Gastrocnemius medialis (tissue), 4 donors: ENCODE measurements around the gene ATP10B. TPM values are rescaled to one million over a fixed set of nuclear protein-coding genes. Genes with fewer than 3 reads are reported as not detected.

ENCODE experiments used
- ATAC-seq, 2 donors: fragments of 150-250 bp; one replicate each; pipeline ENCODE4 v1.9.1; 2016
- DNase-seq, 2 donors: peaks; one replicate each; pipeline ENCODE4 v3.0.0-alpha.2; 2019
- H3K27ac ChIP-seq, 4 donors: fragments of 200-600 bp; sonication (generic); 1 replicate in 1 of 4; 2 replicates in 3 of 4; pipeline ENCODE4 v1.5.1; 2016 to 2018; ENCODE audit warnings: mild to moderate bottlenecking in 2 of 4, moderate library complexity in 1 of 4
- H3K27me3 ChIP-seq, 3 donors: fragments of 200-600 bp; sonication (generic) in 2 of 3; 1 replicate in 1 of 3; 2 replicates in 2 of 3; pipeline versions ENCODE4 v1.5.1 to v1.6.0; 2016 to 2019; ENCODE audit warnings: mild to moderate bottlenecking in 1 of 3, moderate library complexity in 1 of 3
- H3K36me3 ChIP-seq, 2 donors: fragments of 200-600 bp; sonication (generic) in 1 of 2; one replicate each; pipeline ENCODE4 v1.5.1; 2017 to 2018
- H3K4me1 ChIP-seq, 2 donors: fragments of 200-600 bp; sonication (generic) in 1 of 2; one replicate each; pipeline ENCODE4 v1.5.1; 2016 to 2017; ENCODE audit warnings: mild to moderate bottlenecking in 2 of 2
- H3K4me3 ChIP-seq, 4 donors: fragments of 200-600 bp; sonication (generic) in 3 of 4; 1 replicate in 1 of 4; 2 replicates in 3 of 4; pipeline ENCODE4 v1.5.1; 2016 to 2019; ENCODE audit warnings: mild to moderate bottlenecking in 2 of 4
- H3K9me3 ChIP-seq, 3 donors: fragments of 200-600 bp; sonication (generic) in 2 of 3; 1 replicate in 1 of 3; 2 replicates in 2 of 3; pipeline ENCODE4 v1.5.1; 2016 to 2019
- CTCF ChIP-seq, 5 experiments: fragments of 450-650 bp in 3 of 5; fragments of 200-600 bp in 2 of 5; sonication (generic) in 2 of 5; IDR thresholded peaks in 4 of 5; conservative IDR thresholded peaks in 1 of 5; 1 replicate in 4 of 5; 2 replicates in 1 of 5; pipeline ENCODE4 v1.5.1; 2016 to 2019; ENCODE audit warnings: antibody characterized with exemption in 5 of 5, mild to moderate bottlenecking in 3 of 5, moderate library complexity in 3 of 5
- POLR2A ChIP-seq, 2 donors: fragments of 450-650 bp; IDR thresholded peaks; one replicate each; pipeline ENCODE4 v1.6.1; 2017; ENCODE audit warnings: antibody characterized with exemption in 2 of 2, mild to moderate bottlenecking in 2 of 2, moderate library complexity in 2 of 2
- in situ Hi-C, 4 donors: fragments of 200-750 bp; cut with MboI; loops; one replicate each; pipeline versions ENCODE4 v1.15.0 to v1.8.0; 2017; ENCODE audit warnings: low sequenced_read_pairs in 4 of 4
- intact Hi-C: fragments of 100-400 bp; cut with DNase I; formaldehyde crosslinking; loops from one replicate; pipeline ENCODE4 v1.15.1; 2023; ENCODE audit warnings: low total_unique reads
- total RNA-seq, 4 donors: library from RNA; depleted of rRNA; stranded (reverse); fragments of >200 nt; gene quantifications; one replicate each; pipeline versions ENCODE4 v1.1.0 to v1.2.3, GENCODE V29; 2016

Gene ATP10B
- total RNA-seq, 4 donors from 2014 or later: 0.63 TPM; not detected in 3

DNA sequence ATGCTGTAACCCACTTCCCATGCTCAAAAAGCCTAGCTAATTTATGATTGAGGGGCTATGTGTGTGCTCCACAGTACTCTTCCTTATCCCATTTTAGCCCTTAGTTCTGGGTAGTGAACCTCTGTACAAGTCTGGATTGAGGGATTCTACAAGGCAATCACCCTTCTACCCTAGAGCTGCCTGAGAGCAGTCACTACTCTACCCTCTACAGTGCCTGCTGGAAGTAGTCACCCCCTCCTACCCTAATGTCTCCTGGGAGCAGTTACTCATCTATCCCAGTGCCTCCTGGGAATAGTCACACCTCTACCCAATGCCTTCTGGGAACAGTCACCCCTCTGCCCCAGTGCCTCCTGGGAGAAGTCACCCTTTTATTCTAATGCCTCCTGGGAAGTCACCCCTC is 150.6 kb downstream of the ATP10B start:
- intact Hi-C loops (no loop called here), in situ Hi-C loops (no loop called here)
- DNase-seq (no peak), ATAC-seq (no peak)
- no peaks in the 10 kb centered on the region for H3K36me3 ChIP-seq
- no peaks in the 10 kb centered on the region for H3K9me3 ChIP-seq
- no peaks in the 10 kb centered on the region for H3K27me3 ChIP-seq
- H3K4me1 ChIP-seq: no peaks in the 10 kb centered on the region
- no peak for TF ChIP-seq CTCF (IDR thresholded peaks at IDR 0.05 in 4 of 5, conservative IDR thresholded peaks at IDR 0.05 in 1 of 5)
- no peak for TF ChIP-seq POLR2A (IDR thresholded peaks at IDR 0.05)
- no peak overlapping the region for H3K27ac ChIP-seq
- H3K4me3 ChIP-seq: no peak overlapping the region

- in situ Hi-C loops: no loop called here
- no peaks in the 10 kb centered on the region for H3K9me3 ChIP-seq
- DNase-seq: no peak
Measured at GRCh38 chr5:160699301-160699700, 152.7 kb downstream of the ATP10B start.

GRCh38 chr5:160697281-160697680 is 154.7 kb downstream of the ATP10B start:
- in situ Hi-C loops (no loop called here), intact Hi-C loops (no loop called here)
- Histone ChIP-seq H3K4me1 (no peaks in the 10 kb centered on the region), H3K9me3 (no peaks in the 10 kb centered on the region), H3K27me3 (no peaks in the 10 kb centered on the region), H3K4me3 (no peak overlapping the region), H3K36me3 (no peaks in the 10 kb centered on the region), H3K27ac (no peak overlapping the region)
- TF ChIP-seq POLR2A (IDR thresholded peaks at IDR 0.05) (no peak), CTCF (IDR thresholded peaks at IDR 0.05 in 4 of 5, conservative IDR thresholded peaks at IDR 0.05 in 1 of 5) (no peak)
- ATAC-seq (no peak), DNase-seq (no peak)

More at GRCh38 chr5:160699301-160699700, 152.7 kb downstream of the ATP10B start:
- no peaks in the 10 kb centered on the region for H3K4me1 ChIP-seq
- no peak for TF ChIP-seq CTCF (IDR thresholded peaks at IDR 0.05 in 4 of 5, conservative IDR thresholded peaks at IDR 0.05 in 1 of 5)
- no peak for TF ChIP-seq POLR2A (IDR thresholded peaks at IDR 0.05)
- no peak overlapping the region for H3K4me3 ChIP-seq
- intact Hi-C loops: no loop called here
- ATAC-seq: no peak
- H3K27me3 ChIP-seq: no peaks in the 10 kb centered on the region
- H3K36me3 ChIP-seq: no peaks in the 10 kb centered on the region
- H3K27ac ChIP-seq: no peak overlapping the region

DNA sequence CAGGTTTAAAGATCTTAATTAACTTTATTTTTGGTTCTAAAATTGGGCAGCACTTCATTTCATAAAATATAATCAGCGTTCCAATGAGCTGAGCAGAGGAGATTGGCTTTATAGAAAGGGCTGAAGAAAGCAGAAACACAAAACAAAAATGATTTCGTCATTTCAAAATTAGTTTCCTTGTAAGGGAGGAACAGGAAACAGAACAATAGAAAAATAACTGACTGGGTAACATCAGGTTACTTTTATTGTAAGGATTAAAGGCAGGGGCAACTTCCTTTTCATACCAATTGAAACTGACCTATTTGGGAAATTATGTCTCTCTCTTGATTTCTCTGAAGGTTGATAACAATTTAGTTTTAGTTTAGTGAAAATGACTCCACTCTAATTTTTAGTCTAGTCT is 157.1 kb downstream of the ATP10B start:
- DNase-seq (no peak), ATAC-seq (no peak)
- H3K27ac ChIP-seq: no peak overlapping the region

More for the DNA sequence above, 157.1 kb downstream of the ATP10B start:
- no peak for TF ChIP-seq POLR2A (IDR thresholded peaks at IDR 0.05)
- no peak for TF ChIP-seq CTCF (IDR thresholded peaks at IDR 0.05 in 4 of 5, conservative IDR thresholded peaks at IDR 0.05 in 1 of 5)
- Histone ChIP-seq H3K9me3 (no peaks in the 10 kb centered on the region), H3K4me1 (no peaks in the 10 kb centered on the region), H3K27me3 (no peaks in the 10 kb centered on the region), H3K4me3 (no peak overlapping the region), H3K36me3 (no peaks in the 10 kb centered on the region)
- intact Hi-C loops (no loop called here), in situ Hi-C loops (no loop called here)
